Measurements from ENCODE around the gene BMF. TPM values are rescaled to one million over a fixed set of nuclear protein-coding genes. Genes with fewer than 3 reads are reported as not detected.

The BMF gene
- total RNA-seq, 1 donor from 2014 or later: 2.0 TPM

- no peak for DNase-seq (ENCODE audit: low read depth in 2 of 2)
Measured at GRCh38 chr15:40066589-40066988, 42.1 kb downstream of the BMF start.

DNA sequence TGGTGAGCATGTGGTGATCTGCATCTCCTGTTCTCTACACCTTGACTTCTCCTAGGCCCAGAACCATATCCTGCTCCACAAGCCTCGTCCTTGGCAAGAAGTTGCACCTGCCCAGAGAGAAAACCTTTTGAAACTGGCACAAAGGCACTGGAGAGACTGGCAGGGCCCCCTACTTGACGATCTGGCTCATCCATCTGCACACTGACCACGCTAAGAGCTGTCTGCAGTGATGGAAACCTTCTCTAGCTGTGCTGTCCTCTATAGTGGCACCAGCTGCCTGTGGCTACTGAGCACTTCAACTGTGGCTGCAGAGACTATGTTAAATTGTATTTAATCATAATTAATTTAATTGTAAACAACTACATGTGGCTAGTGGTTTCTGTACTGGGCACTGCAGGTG is 43.5 kb downstream of the BMF start:
- DNase-seq (ENCODE audit: low read depth in 2 of 2): no peak

DNA sequence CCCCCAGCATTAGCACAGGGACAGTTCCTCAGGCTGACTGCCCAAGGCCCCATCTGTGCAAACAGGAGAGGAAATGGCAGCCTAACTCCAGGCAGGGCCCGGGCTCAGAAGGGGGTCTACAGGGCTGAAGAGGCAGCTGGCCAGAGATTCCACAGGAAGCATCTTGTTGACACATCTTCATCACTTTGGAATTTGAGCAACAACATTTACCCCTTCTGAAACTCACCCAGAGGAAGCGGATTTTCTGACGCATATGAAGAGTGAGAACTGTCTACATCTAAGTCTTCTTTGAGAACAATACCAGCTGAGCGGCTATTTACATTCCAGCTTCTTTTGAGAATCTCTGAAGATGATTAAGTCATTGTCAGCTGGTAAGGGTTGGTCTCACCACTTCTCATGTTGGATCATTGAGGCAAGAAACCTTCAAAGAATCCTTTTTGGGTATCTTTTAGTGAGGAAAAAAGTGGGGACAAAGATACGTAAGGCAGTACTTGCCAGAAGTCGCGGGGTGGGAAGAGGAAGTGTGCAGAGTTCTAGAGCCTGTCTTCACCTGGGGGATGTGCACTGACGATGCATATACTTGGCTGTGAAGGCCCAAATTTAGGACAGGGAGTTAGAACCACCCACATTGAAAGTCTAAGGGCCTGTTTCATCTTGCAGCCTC is 44.3 kb downstream of the BMF start:
- DNase-seq (ENCODE audit: low read depth in 2 of 2): peak; percentile 36 to 98

DNA sequence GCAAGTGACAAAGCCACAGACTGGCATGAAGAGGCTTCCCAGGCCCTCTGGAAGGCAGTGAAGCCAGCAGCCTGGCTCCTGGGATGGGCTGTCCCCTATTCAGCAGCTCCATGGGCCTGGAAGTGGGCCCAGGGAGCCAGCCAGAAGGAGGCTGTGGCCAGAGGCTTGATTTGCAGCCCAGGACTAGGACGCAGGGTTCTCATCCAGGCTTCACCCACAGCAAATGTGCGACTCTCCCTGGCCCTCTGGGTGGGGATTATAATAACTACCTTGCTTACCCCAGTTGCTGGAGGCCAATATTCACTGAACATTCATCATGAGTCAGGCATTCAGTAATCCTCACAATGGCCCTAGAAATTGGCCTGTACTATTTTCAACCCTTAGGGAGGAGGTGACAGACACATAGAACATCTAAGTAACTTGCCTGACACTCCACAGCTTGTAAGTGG is 45.1 kb downstream of the BMF start:
- peak in 1 of 2 donors; percentile 62 for DNase-seq (ENCODE audit: low read depth in 2 of 2)

DNA sequence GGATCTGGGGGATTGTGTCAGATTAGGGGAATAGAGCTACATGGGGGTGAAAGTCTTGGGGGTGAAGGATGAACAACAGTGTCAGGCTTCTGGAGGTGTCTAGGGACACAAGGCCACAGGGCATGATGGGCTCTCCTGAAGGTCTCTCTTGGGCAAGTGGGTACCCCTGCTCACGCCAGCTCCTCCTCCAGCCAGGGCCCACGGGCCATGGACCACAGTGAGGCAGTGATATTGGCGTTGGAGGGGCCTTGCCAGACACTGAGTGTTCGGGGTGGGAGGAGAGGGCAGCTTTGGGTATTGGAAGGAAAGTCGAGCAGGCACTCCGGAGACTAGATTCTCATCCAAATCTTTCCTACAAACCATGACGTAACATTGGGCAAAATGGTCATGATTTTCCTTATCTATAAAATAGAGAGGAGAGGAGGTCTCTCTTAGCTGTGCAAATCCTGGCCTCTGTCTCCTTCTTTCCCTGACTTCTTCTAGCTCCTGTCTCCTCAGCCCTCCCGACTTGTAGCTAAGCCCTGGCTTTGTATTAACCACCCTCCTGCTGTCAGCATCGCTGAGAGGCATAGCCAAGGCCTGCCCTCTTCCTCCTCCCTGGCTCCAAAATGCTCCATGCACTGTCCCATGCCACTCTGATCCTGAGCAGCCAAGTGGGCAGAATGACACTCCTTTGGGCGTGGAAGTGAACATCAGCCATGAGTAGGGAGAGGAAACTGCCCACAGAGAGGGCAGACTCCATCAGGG is 45.7 kb downstream of the BMF start:
- DNase-seq (ENCODE audit: low read depth in 2 of 2): no peak

DNA sequence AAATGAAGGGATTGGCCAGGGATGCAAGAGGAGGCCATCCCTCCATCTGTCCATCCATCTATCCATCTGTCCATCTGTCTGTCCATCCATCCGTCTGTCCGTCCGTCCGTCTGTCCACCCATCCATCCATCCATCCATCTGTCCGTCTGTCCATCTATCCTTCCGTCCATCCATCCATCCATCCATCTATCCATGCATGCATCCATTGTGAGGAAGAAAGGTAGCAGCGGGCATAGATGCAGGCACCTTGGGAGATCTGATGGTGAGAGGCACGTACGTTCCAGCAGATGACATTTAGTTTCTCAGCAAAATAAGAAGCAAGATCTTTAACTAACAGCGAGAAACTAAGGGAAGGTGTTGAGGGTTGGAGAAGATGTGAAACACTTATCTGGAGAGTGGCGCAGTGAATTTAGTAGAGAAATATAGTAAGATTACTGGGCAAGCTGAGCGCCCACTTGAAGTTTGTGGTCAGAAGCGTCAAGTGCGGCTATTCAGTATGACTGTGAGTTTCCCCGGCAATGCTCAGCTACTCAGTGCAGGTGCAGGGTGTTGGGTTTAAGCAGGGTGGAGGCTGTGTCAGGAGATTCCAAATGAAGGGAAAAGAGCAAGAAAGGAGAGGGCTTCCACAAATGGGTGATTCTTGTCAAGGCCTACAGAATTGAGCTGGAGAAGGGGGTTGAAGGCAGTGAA is 47.3 kb downstream of the BMF start:
- DNase-seq (ENCODE audit: low read depth in 2 of 2): no peak

- DNase-seq (ENCODE audit: low read depth in 2 of 2): no peak
Measured at GRCh38 chr15:40060236-40060961, 48.3 kb downstream of the BMF start.

- DNase-seq (ENCODE audit: low read depth in 2 of 2): no peak
Measured at GRCh38 chr15:40059821-40060220, 48.9 kb downstream of the BMF start.

DNA sequence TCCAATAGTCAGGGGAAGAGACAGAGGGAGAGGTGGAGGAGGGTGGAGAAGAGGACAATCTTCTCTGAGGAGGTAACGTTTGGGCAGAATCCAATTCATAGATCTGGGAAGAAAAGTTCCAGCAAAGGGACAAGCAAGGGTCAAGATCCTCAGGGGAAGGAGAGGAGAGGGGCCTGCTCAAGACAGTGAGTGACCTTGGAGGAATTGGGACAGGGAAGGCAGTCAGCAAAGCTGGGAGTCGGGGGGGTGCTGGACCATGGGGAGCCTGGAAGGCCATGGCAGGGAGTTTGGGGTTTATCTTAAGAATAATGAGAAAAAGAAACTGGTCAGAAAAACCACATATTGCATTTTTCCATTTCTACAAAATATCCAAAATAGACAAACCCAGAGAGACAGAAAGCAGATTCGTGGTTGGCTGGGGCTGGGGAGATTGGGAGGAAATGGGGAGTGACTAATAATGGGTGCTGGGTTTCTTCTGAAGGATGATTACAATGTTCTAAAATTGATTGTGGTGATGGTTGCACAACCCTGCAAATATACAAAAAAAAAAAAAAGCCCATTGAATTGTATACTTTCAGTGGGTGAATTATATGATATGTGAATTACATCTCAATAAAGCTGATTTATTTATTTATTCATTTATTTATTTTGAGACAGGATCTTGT is 50.1 kb downstream of the BMF start:
- DNase-seq (ENCODE audit: low read depth in 2 of 2): peak in 1 of 2 donors; percentile 55

DNA sequence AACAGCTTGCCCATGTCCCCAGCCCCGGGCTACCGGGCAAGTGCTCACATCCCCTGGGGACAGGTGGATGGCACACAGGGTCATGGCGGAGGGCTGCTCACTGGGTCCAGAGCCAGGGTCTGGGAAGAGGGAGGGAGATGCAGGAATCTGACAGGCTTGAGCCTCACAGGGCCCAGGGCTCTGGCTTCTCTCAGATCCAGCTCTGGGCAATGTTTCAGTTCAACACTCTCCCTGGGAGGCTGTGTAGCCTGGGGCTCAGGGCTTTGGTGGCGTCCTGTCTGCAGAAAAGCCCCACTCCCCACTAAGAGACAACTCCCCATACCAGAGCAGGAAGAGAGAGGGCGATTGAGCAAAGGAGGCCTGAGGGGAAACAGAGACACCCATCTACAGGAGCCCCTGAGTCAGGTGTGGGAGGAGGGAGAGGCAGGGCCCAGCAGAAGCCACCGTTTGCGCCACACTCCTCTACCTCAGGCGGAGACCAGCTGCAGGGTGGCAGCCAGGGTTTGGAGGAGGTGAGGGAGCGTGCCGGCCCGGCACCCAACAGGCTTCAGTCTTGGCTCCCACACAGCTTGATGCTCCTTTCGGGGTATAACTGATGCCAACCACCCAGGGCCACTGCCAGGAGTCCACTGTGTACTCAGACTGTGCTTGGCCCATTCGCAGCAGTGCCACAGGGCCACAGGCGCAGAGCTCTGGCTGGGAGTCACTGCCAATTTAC is 52.9 kb downstream of the BMF start:
- no peak for DNase-seq (ENCODE audit: low read depth in 2 of 2)

DNA sequence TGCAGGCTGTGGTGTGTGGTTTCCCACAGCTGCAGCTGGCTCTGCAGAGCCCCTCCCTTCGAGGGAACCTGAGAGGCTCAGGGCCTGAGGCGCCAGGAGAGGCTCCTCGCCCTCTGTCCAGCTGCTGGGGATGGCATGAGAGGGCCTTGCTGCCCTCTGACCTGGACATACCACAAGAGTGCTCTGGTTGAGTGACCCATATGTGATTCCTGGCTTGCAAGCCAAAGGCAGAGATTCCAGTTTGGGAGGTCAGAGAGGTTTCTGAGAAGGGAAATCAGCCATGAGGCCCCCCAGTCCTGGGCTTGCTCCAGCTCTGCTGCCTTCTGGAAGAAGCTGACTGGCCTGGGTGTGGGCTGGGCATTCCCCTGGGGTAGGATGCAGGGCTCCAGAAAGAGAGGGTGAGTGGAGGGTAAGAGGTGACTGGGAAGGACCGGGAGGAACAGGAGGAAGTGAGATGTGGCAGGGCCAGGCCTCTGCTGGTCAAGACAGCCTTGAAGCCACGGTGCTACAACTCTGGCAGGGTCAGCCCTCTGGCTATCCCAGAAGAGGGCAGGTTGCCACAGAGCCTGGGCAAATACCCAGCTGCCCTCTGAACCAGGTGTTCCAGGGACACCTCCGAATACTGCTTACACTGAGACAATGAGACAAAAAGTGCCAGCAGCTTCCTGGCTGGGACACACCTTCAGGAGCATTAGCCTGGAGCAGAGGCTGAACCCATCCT is 53.7 kb downstream of the BMF start:
- peak in 1 of 2 donors; percentile 60 for DNase-seq (ENCODE audit: low read depth in 2 of 2)

GRCh38 chr15:40054605-40054854 is 54.1 kb downstream of the BMF start:
- DNase-seq (ENCODE audit: low read depth in 2 of 2): no peak

GRCh38 chr15:40053831-40054604 is 54.7 kb downstream of the BMF start:
- DNase-seq (ENCODE audit: low read depth in 2 of 2): no peak

- no peak for DNase-seq (ENCODE audit: low read depth in 2 of 2)
Measured at GRCh38 chr15:40053079-40053830, 55.4 kb downstream of the BMF start.

GRCh38 chr15:40052604-40053003 is 56.1 kb downstream of the BMF start:
- DNase-seq (ENCODE audit: low read depth in 2 of 2): no peak

DNA sequence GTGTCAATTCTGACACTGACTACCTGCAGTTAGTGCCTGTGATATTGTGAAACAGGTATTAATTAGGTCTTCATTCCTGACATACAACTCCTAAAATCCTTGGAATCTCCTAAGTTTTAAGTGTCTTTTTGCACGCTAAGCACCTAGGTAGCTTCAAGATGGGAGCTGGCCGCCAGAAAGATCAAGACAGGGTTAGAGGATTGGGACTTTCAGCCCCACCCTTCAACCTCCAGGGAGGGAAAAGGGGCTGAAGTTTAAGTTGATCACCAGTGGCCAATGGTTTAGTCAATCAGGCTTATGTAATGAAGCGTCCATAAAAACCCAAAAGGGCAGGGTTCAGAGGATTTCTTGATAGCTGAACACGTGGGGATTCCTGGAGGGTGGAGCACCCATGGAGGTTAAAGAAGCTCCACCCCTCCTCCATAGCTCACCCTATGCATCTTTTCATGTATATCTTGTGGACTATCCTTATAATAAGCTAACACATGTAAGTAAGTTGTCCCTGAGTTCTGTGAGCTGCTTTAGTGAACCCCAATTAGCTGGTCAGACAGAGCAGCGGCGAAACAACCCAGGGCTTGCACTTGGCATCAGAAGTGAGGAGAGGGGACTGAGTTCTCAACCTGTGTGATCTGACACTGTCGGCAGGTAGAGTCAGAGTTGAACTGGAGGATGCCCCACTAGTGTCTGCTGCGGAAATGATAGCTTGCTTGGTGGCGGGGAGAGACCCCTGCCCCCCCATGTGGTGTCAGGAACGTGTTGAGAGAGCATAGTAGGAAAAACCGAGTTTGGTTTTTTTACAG is 56.9 kb downstream of the BMF start:
- DNase-seq (ENCODE audit: low read depth in 2 of 2): no peak

- DNase-seq (ENCODE audit: low read depth in 2 of 2): no peak
Measured at GRCh38 chr15:40050788-40051470, 57.8 kb downstream of the BMF start.
